ENCODE data around the gene KLF15.

Gene KLF15

GRCh38 chr3:126389112-126389793 is 32.0 kb upstream of the KLF15 start:
- peak; percentile 30 for DNase-seq

- DNase-seq = no peak
Observed at GRCh38 chr3:126381966-126382365, 24.8 kb upstream of the KLF15 start.

- no peak for DNase-seq
Observed at GRCh38 chr3:126380011-126380768, 23.0 kb upstream of the KLF15 start.

GRCh38 chr3:126378341-126378751 is 21.1 kb upstream of the KLF15 start:
- DNase-seq = no peak

GRCh38 chr3:126377211-126377610 is 20.0 kb upstream of the KLF15 start:
- no peak for DNase-seq

- DNase-seq = no peak
Observed at GRCh38 chr3:126376444-126376843, 19.2 kb upstream of the KLF15 start.

- no peak for DNase-seq
Observed at GRCh38 chr3:126375835-126376331, 18.7 kb upstream of the KLF15 start.

- no peak for DNase-seq
Observed at GRCh38 chr3:126373682-126374601, 16.7 kb upstream of the KLF15 start.

- DNase-seq = no peak
Observed at GRCh38 chr3:126373146-126373613, 16.0 kb upstream of the KLF15 start.

- DNase-seq = no peak
Observed at GRCh38 chr3:126372413-126373145, 15.4 kb upstream of the KLF15 start.

- no peak for DNase-seq
Observed at GRCh38 chr3:126371096-126371705, 14.0 kb upstream of the KLF15 start.

GRCh38 chr3:126370606-126371005 is 13.4 kb upstream of the KLF15 start:
- DNase-seq = no peak

GRCh38 chr3:126370055-126370454 is 12.8 kb upstream of the KLF15 start:
- no peak for DNase-seq

GRCh38 chr3:126369490-126369889 is 12.3 kb upstream of the KLF15 start:
- DNase-seq = no peak

GRCh38 chr3:126367316-126367805 is 10.2 kb upstream of the KLF15 start:
- no peak for DNase-seq

GRCh38 chr3:126365351-126366277 is 8.4 kb upstream of the KLF15 start:
- DNase-seq = no peak

GRCh38 chr3:126364731-126365301 is 7.6 kb upstream of the KLF15 start:
- DNase-seq = no peak

- no peak for DNase-seq
Observed at GRCh38 chr3:126364130-126364695, 7.0 kb upstream of the KLF15 start.

GRCh38 chr3:126361211-126361610 is 4.0 kb upstream of the KLF15 start:
- no peak for DNase-seq

GRCh38 chr3:126360714-126361060 is 3.5 kb upstream of the KLF15 start:
- no peak for DNase-seq
